Hepatocyte (in vitro differentiated cells): ENCODE data around the gene YIPF4. TPM values are rescaled to one million over a fixed set of nuclear protein-coding genes. Genes with fewer than 3 reads are reported as not detected.

Source experiments
- DNase-seq: peaks from one replicate; pipeline ENCODE4 v3.0.0-alpha.2; 2016; ENCODE audit warnings: low spot score
- H2AFZ ChIP-seq: fragments of 200-600 bp; sonication (generic); 2 replicates; pipeline ENCODE4 v1.6.0; 2016; ENCODE audit warnings: antibody characterized with exemption, mild to moderate bottlenecking
- H3K27ac ChIP-seq: fragments of 200-600 bp; sonication (generic); 2 replicates; pipeline ENCODE4 v1.5.1; 2016; ENCODE audit warnings: mild to moderate bottlenecking
- H3K27me3 ChIP-seq: fragments of 200-600 bp; sonication (generic); 2 replicates; pipeline ENCODE4 v1.6.1; 2016
- H3K36me3 ChIP-seq: fragments of 200-600 bp; sonication (generic); replicated peaks from 2 replicates; pipeline ENCODE4 v1.5.1; 2016; ENCODE audit warnings: low read depth; ENCODE audit not compliant: insufficient read depth
- H3K4me1 ChIP-seq: fragments of 200-600 bp; sonication (generic); 2 replicates; pipeline ENCODE4 v1.5.1; 2016; ENCODE audit warnings: mild to moderate bottlenecking, moderate library complexity; ENCODE audit not compliant: insufficient read depth
- H3K4me2 ChIP-seq: fragments of 200-600 bp; sonication (generic); 2 replicates; pipeline ENCODE4 v1.6.0; 2016
- H3K4me3 ChIP-seq: fragments of 200-600 bp; sonication (generic); 2 replicates; pipeline ENCODE4 v1.5.1; 2016; ENCODE audit warnings: mild to moderate bottlenecking
- H3K79me2 ChIP-seq: fragments of 200-600 bp; sonication (generic); 2 replicates; pipeline ENCODE4 v1.6.0; 2017; ENCODE audit warnings: mild to moderate bottlenecking
- H3K9me2 ChIP-seq: fragments of 200-600 bp; sonication (generic); replicated peaks from 2 replicates; pipeline ENCODE4 v1.6.0; 2017; ENCODE audit warnings: mild to moderate bottlenecking; ENCODE audit not compliant: insufficient read depth
- H3K9me3 ChIP-seq: fragments of 200-600 bp; sonication (generic); 2 replicates; pipeline ENCODE4 v1.5.1; 2016; ENCODE audit warnings: low read depth, mild to moderate bottlenecking
- H4K20me1 ChIP-seq: fragments of 200-600 bp; sonication (generic); 2 replicates; pipeline ENCODE4 v1.6.0; 2016; ENCODE audit warnings: mild to moderate bottlenecking; ENCODE audit not compliant: insufficient read depth, poor library complexity, severe bottlenecking
- CTCF ChIP-seq: fragments of 200-600 bp; sonication (generic); IDR thresholded peaks from 2 replicates; pipeline ENCODE4 v1.5.1; 2016; ENCODE audit warnings: antibody characterized with exemption, mild to moderate bottlenecking; ENCODE audit not compliant: poor library complexity
- EZH2 ChIP-seq: fragments of 200-600 bp; sonication (generic); IDR thresholded peaks from 2 replicates; pipeline ENCODE4 v1.6.1; 2016; ENCODE audit warnings: antibody characterized with exemption, mild to moderate bottlenecking, borderline replicate concordance
- EZH2phosphoT487 ChIP-seq: fragments of 200-600 bp; sonication (generic); IDR thresholded peaks from one replicate; pipeline ENCODE4 v1.6.1; 2018; ENCODE audit warnings: antibody characterized with exemption, mild to moderate bottlenecking, low read depth, moderate library complexity; ENCODE audit not compliant: unreplicated experiment, severe bottlenecking
- WGBS: methylation state at CpG from one replicate; pipeline ENCODE4 v1.1.6; 2016; ENCODE audit warnings: low lambda C conversion rate; ENCODE audit errors: missing lambda C conversion rate; 5-methylcytosine and 5-hydroxymethylcytosine counted together
- polyA plus RNA-seq: library from polyadenylated mRNA; unstranded; fragments of >200 nt; fragmentation: Nextera tagmentation; extraction: Ambion mirVana; gene quantifications from 2 replicates; pipeline ENCODE4 v1.2.1, GENCODE V29; 2016
- total RNA-seq: library from RNA; depleted of rRNA; stranded (reverse); fragments of >200 nt; gene quantifications from 2 replicates; pipeline ENCODE4 v1.2.3, GENCODE V29; 2014

The YIPF4 gene
- total and polyA plus RNA-seq, 2 experiments from 2014 or later, result 48.6 to 67.2 TPM

GRCh38 chr2:32231959-32232358 lies 45.7 kb upstream of the YIPF4 start:
- Histone ChIP-seq H3K4me2 (no peak overlapping the region), H3K4me3 (no peak overlapping the region), H3K27me3 (no peaks in the 10 kb centered on the region), H3K4me1 (peaks cover 8% of the 10 kb centered on the region), H4K20me1 (no peaks in the 10 kb centered on the region), H3K36me3 (no peaks in the 10 kb centered on the region), H2AFZ (no peak overlapping the region), H3K27ac (peak overlapping the region; percentile 51), H3K9me2 (no peaks in the 10 kb centered on the region), H3K79me2 (no peaks in the 10 kb centered on the region), H3K9me3 (no peaks in the 10 kb centered on the region)
- WGBS, result 83% methylated on average over 4 of the region's 4 CpGs
- no peak for DNase-seq
- TF ChIP-seq EZH2phosphoT487 (no peak), CTCF (no peak), EZH2 (no peak)

GRCh38 chr2:32235315-32235714 lies 42.4 kb upstream of the YIPF4 start:
- peaks cover 3% of the 10 kb centered on the region for H3K4me1 ChIP-seq
- no peak overlapping the region for H3K4me3 ChIP-seq
- TF ChIP-seq EZH2phosphoT487, result no peak
- no peaks in the 10 kb centered on the region for H3K36me3 ChIP-seq
- no peak for DNase-seq
- H4K20me1 ChIP-seq, result no peaks in the 10 kb centered on the region
- no peak overlapping the region for H3K27ac ChIP-seq
- 59% methylated on average over 5 of the region's 5 CpGs for WGBS
- no peaks in the 10 kb centered on the region for H3K27me3 ChIP-seq
- H3K4me2 ChIP-seq, result no peak overlapping the region
- H3K9me2 ChIP-seq, result no peaks in the 10 kb centered on the region
- H2AFZ ChIP-seq, result no peak overlapping the region
- H3K79me2 ChIP-seq, result no peaks in the 10 kb centered on the region
- no peaks in the 10 kb centered on the region for H3K9me3 ChIP-seq

- 92% methylated on average over 2 of the region's 2 CpGs for WGBS
- DNase-seq, result no peak
- Histone ChIP-seq H3K4me1 (no peaks in the 10 kb centered on the region), H3K9me2 (no peaks in the 10 kb centered on the region), H3K27ac (no peak overlapping the region), H3K9me3 (no peaks in the 10 kb centered on the region), H3K79me2 (no peaks in the 10 kb centered on the region), H3K36me3 (no peaks in the 10 kb centered on the region), H3K4me3 (no peak overlapping the region), H3K4me2 (no peak overlapping the region), H4K20me1 (no peaks in the 10 kb centered on the region), H2AFZ (no peak overlapping the region), H3K27me3 (no peaks in the 10 kb centered on the region)
- TF ChIP-seq CTCF, result no peak
- TF ChIP-seq EZH2, result no peak
- TF ChIP-seq EZH2phosphoT487, result no peak
These were observed 40.2 kb upstream of the YIPF4 start for GRCh38 chr2:32237488-32237887.

- no peak for TF ChIP-seq EZH2phosphoT487
- TF ChIP-seq EZH2, result no peak
- TF ChIP-seq CTCF, result no peak
- Histone ChIP-seq H3K4me2 (no peak overlapping the region), H3K4me3 (no peak overlapping the region)
These were observed 39.7 kb upstream of the YIPF4 start for GRCh38 chr2:32237996-32238395.

More at GRCh38 chr2:32237996-32238395, 39.7 kb upstream of the YIPF4 start:
- no peak for DNase-seq
- H3K27me3 ChIP-seq, result no peaks in the 10 kb centered on the region
- no peak overlapping the region for H3K27ac ChIP-seq
- no peaks in the 10 kb centered on the region for H3K9me2 ChIP-seq
- H3K4me1 ChIP-seq, result no peaks in the 10 kb centered on the region
- H3K36me3 ChIP-seq, result no peaks in the 10 kb centered on the region
- H2AFZ ChIP-seq, result no peak overlapping the region
- no peaks in the 10 kb centered on the region for H3K9me3 ChIP-seq
- 94% methylated on average over 2 of the region's 2 CpGs for WGBS
- no peaks in the 10 kb centered on the region for H3K79me2 ChIP-seq
- no peaks in the 10 kb centered on the region for H4K20me1 ChIP-seq
